Measurements from ENCODE around the gene NPIPB13. TPM values are rescaled to one million over a fixed set of nuclear protein-coding genes. Genes with fewer than 3 reads are reported as not detected.

The NPIPB13 gene
- total RNA-seq, 1 donor from 2014 or later: 48.1 TPM

Other genes with a start within 250 kb of the NPIPB13 start
- gene DOC2A, start 237.5 kb downstream of the NPIPB13 start, total RNA-seq: not detected in 2 replicates
- gene C16orf92, start 225.3 kb downstream of the NPIPB13 start, total RNA-seq: not detected in 2 replicates
- not detected in 2 replicates for gene TLCD3B, start 217.2 kb downstream of the NPIPB13 start, total RNA-seq
- gene ALDOA, start 182.7 kb downstream of the NPIPB13 start, total RNA-seq: 611 and 613 TPM in 2 replicates
- gene PPP4C, start 172.5 kb downstream of the NPIPB13 start, total RNA-seq: 124 and 131 TPM in 2 replicates
- 2.3 TPM in 2 replicates for gene TBX6, start 156.6 kb downstream of the NPIPB13 start, total RNA-seq
- 75.8 and 77.8 TPM in 2 replicates for gene YPEL3, start 152.3 kb downstream of the NPIPB13 start, total RNA-seq
- 4.9 and 6.1 TPM in 2 replicates for gene GDPD3, start 134.9 kb downstream of the NPIPB13 start, total RNA-seq
- 37.2 and 45.6 TPM in 2 replicates for gene MAPK3, start 125.3 kb downstream of the NPIPB13 start, total RNA-seq
- 1,030 and 1,060 TPM in 2 replicates for gene CORO1A, start 64.9 kb downstream of the NPIPB13 start, total RNA-seq
- 145 and 174 TPM in 2 replicates for gene BOLA2B, start 54.8 kb downstream of the NPIPB13 start, total RNA-seq
- gene SLX1A, start 54.6 kb downstream of the NPIPB13 start, total RNA-seq: 54.2 and 77.0 TPM in 2 replicates
- gene SULT1A3, start 49.2 kb downstream of the NPIPB13 start, total RNA-seq: 15.7 and 23.3 TPM in 2 replicates
- 87.8 and 88.0 TPM in 2 replicates for gene CD2BP2, start 106.8 kb upstream of the NPIPB13 start, total RNA-seq
- 46.3 and 50.2 TPM in 2 replicates for gene TBC1D10B, start 122.0 kb upstream of the NPIPB13 start, total RNA-seq
- not detected in 2 replicates for gene MYL11, start 126.3 kb upstream of the NPIPB13 start, total RNA-seq
- gene SEPTIN1, start 134.1 kb upstream of the NPIPB13 start, total RNA-seq: 192 and 199 TPM in 2 replicates
- gene ZNF48, start 146.9 kb upstream of the NPIPB13 start, total RNA-seq: 11.7 and 13.0 TPM in 2 replicates
- 4.4 and 5.2 TPM in 2 replicates for gene ZNF771, start 159.1 kb upstream of the NPIPB13 start, total RNA-seq
- gene DCTPP1, start 181.6 kb upstream of the NPIPB13 start, total RNA-seq: 66.7 and 81.5 TPM in 2 replicates
- 79.1 and 80.0 TPM in 2 replicates for gene SEPHS2, start 197.4 kb upstream of the NPIPB13 start, total RNA-seq
- 216 and 240 TPM in 2 replicates for gene ITGAL, start 224.3 kb upstream of the NPIPB13 start, total RNA-seq